H1 (cell line): ENCODE results near the gene SPRED1. TPM values are rescaled to one million over a fixed set of nuclear protein-coding genes. Genes with fewer than 3 reads are reported as not detected.

ENCODE experiments used
- CTCF ChIA-PET: fragments of 300-600 bp; sonication (Branson Sonifier 250); formaldehyde crosslinking; loops from one replicate; lab custom pipeline; 2021; ENCODE audit not compliant: partially characterized antibody; lab: Charles Lee
- POLR2A ChIA-PET: fragments of 300-600 bp; sonication (Branson Sonifier 250); formaldehyde crosslinking; loops from one replicate; lab custom pipeline; 2021; ENCODE audit warnings: inconsistent platforms; ENCODE audit not compliant: partially characterized antibody; lab: Charles Lee
- DNase-seq, 2 experiments: peaks; one replicate each; pipeline versions ENCODE4 v3.0.0 to v3.0.0-alpha.2; 2010 to 2022; ENCODE audit warnings: low spot score in 2 of 2, low read depth in 1 of 2, mixed read lengths in 1 of 2
- FAIRE-seq: peaks from 2 replicates; lab custom pipeline; 2011; peaks lifted over from hg19 to GRCh38; lab: Jason Lieb, UNC
- H2AFZ ChIP-seq: 2 replicates; pipeline ENCODE4 v1.8.1; 2012; ENCODE audit warnings: low read length, inconsistent platforms
- H2AK5ac ChIP-seq: 2 replicates; pipeline ENCODE4 v1.6.1; 2013; ENCODE audit warnings: low read depth, low read length
- H2BK120ac ChIP-seq: replicated peaks from 2 replicates; pipeline ENCODE3; 2013; ENCODE audit warnings: low read depth, low read length, inconsistent platforms
- H2BK12ac ChIP-seq: 2 replicates; pipeline ENCODE4 v1.6.1; 2013; ENCODE audit warnings: low read depth, low read length
- H2BK15ac ChIP-seq: 2 replicates; pipeline ENCODE4 v1.6.1; 2013; ENCODE audit warnings: low read length
- H2BK20ac ChIP-seq: 2 replicates; pipeline ENCODE4 v1.6.1; 2013; ENCODE audit warnings: low read length
- H2BK5ac ChIP-seq: 2 replicates; pipeline ENCODE4 v1.6.1; 2013; ENCODE audit warnings: low read depth, low read length
- H3K14ac ChIP-seq: 2 replicates; pipeline ENCODE4 v1.6.1; 2013; ENCODE audit warnings: inconsistent platforms; ENCODE audit not compliant: insufficient read length
- H3K18ac ChIP-seq: 2 replicates; pipeline ENCODE4 v1.6.1; 2013; ENCODE audit warnings: low read length; ENCODE audit errors: extremely low read depth
- H3K23ac ChIP-seq: 2 replicates; pipeline ENCODE4 v1.6.1; 2013; ENCODE audit warnings: inconsistent platforms; ENCODE audit not compliant: insufficient read length
- H3K23me2 ChIP-seq: 2 replicates; pipeline ENCODE4 v1.6.1; 2013; ENCODE audit warnings: low read depth, low read length
- H3K27ac ChIP-seq: 2 replicates; pipeline ENCODE4 v1.6.1; 2011; ENCODE audit warnings: low read depth, low read length, inconsistent platforms
- H3K27me3 ChIP-seq, 4 experiments: replicated peaks in 1 of 4; 1 replicate in 1 of 4; 2 replicates in 3 of 4; pipeline versions ENCODE4 v1.6.1 to v1.8.1; 2011 to 2013; ENCODE audit warnings: low read length in 3 of 4, mild to moderate bottlenecking in 3 of 4, inconsistent platforms in 2 of 4, mixed read lengths in 2 of 4, moderate library complexity in 1 of 4; ENCODE audit not compliant: control insufficient read depth in 3 of 4, insufficient read depth in 3 of 4; ENCODE audit errors: extremely low read depth in 1 of 4
- H3K36me3 ChIP-seq, 4 experiments: 2 replicates each; pipeline versions ENCODE4 v1.6.1 to v1.8.1; 2011 to 2013; ENCODE audit warnings: mild to moderate bottlenecking in 4 of 4, low read length in 3 of 4, moderate library complexity in 2 of 4, control low read depth in 1 of 4, inconsistent platforms in 1 of 4; ENCODE audit not compliant: insufficient read depth in 4 of 4, control insufficient read depth in 2 of 4
- H3K4ac ChIP-seq: replicated peaks from 2 replicates; pipeline ENCODE3; 2013; ENCODE audit warnings: low read length, low read depth, mixed read lengths, inconsistent platforms; ENCODE audit not compliant: insufficient read length
- H3K4me1 ChIP-seq, 4 experiments: replicated peaks in 1 of 4; 1 replicate in 1 of 4; 2 replicates in 3 of 4; pipeline versions ENCODE4 v1.6.1 to v1.8.1; 2011 to 2013; ENCODE audit warnings: low read length in 3 of 4, inconsistent platforms in 2 of 4, mixed read lengths in 1 of 4; ENCODE audit not compliant: insufficient read depth in 4 of 4, control insufficient read depth in 3 of 4
- H3K4me2 ChIP-seq, 2 experiments: 2 replicates each; pipeline versions ENCODE4 v1.6.1 to v1.8.1; 2011 to 2013; ENCODE audit warnings: low read depth in 2 of 2, low read length in 2 of 2, control low read depth in 1 of 2, inconsistent platforms in 1 of 2, mild to moderate bottlenecking in 1 of 2; ENCODE audit not compliant: insufficient read depth in 1 of 2
- H3K4me3 ChIP-seq, 4 experiments: fragments of 200-600, 300-600 bp in 1 of 4; sonication (generic), shearing (Covaris generic), sonication (Bioruptor Twin) in 1 of 4; 2 replicates each; pipeline versions ENCODE4 v1.5.1 to v1.8.1; 2011 to 2016; ENCODE audit warnings: low read length in 4 of 4, low read depth in 3 of 4, control low read depth in 2 of 4, inconsistent platforms in 2 of 4, mild to moderate bottlenecking in 2 of 4, mixed read lengths in 1 of 4, moderate library complexity in 1 of 4; ENCODE audit not compliant: insufficient read depth in 2 of 4; ENCODE audit errors: extremely low read depth in 1 of 4
- H3K56ac ChIP-seq: replicated peaks from 2 replicates; pipeline ENCODE3; 2013; ENCODE audit warnings: low read depth, mild to moderate bottlenecking, mixed read lengths, low read length, inconsistent platforms; ENCODE audit not compliant: insufficient read length
- H3K79me1 ChIP-seq: 2 replicates; pipeline ENCODE4 v1.6.1; 2013; ENCODE audit warnings: low read depth, low read length, control low read depth
- H3K79me2 ChIP-seq, 2 experiments: 2 replicates each; pipeline versions ENCODE4 v1.6.1 to v1.8.1; 2012 to 2013; ENCODE audit warnings: low read length in 2 of 2, mild to moderate bottlenecking in 2 of 2, inconsistent platforms in 1 of 2; ENCODE audit not compliant: insufficient read depth in 2 of 2, control insufficient read depth in 1 of 2
- H3K9ac ChIP-seq, 4 experiments: replicated peaks in 1 of 4; 1 replicate in 1 of 4; 2 replicates in 3 of 4; pipeline versions ENCODE4 v1.6.1 to v1.8.1; 2011 to 2013; ENCODE audit warnings: low read depth in 3 of 4, low read length in 3 of 4, control low read depth in 2 of 4, mild to moderate bottlenecking in 2 of 4, moderate library complexity in 2 of 4, inconsistent platforms in 1 of 4; ENCODE audit errors: extremely low read depth in 1 of 4
- H3K9me3 ChIP-seq, 2 experiments: 2 replicates each; pipeline versions ENCODE4 v1.6.1 to v1.8.1; 2012 to 2013; ENCODE audit warnings: mild to moderate bottlenecking in 2 of 2, moderate library complexity in 2 of 2, control low read depth in 1 of 2, inconsistent platforms in 1 of 2, low read depth in 1 of 2, low read length in 1 of 2, mixed read lengths in 1 of 2; ENCODE audit not compliant: insufficient read depth in 2 of 2
- H4K20me1 ChIP-seq, 2 experiments: replicated peaks in 1 of 2; 2 replicates each; pipeline versions ENCODE3 to v1.8.1; 2011 to 2013; ENCODE audit warnings: inconsistent platforms in 2 of 2, low read length in 2 of 2, mild to moderate bottlenecking in 1 of 2; ENCODE audit not compliant: insufficient read depth in 2 of 2, control insufficient read depth in 1 of 2
- H4K5ac ChIP-seq: 2 replicates; pipeline ENCODE4 v1.6.1; 2013; ENCODE audit warnings: low read length, low read depth, mixed read lengths, inconsistent platforms; ENCODE audit not compliant: insufficient read length
- H4K8ac ChIP-seq: 2 replicates; pipeline ENCODE4 v1.8.0; 2013; ENCODE audit warnings: mild to moderate bottlenecking, moderate library complexity, low read length, inconsistent platforms; ENCODE audit not compliant: insufficient read depth; ENCODE audit errors: extremely low read depth
- H4K91ac ChIP-seq: replicated peaks from 2 replicates; pipeline ENCODE3; 2013; ENCODE audit warnings: low read length, mixed read lengths, inconsistent platforms; ENCODE audit not compliant: insufficient read length
- CHD2 ChIP-seq: IDR thresholded peaks from 2 replicates; pipeline ENCODE4 v1.6.1; 2012; ENCODE audit warnings: low read length, improper control_type of control experiment
- CTCF ChIP-seq, 3 experiments: IDR thresholded peaks; 1 replicate in 2 of 3; 2 replicates in 1 of 3; pipeline versions ENCODE4 v1.5.1 to v1.6.1; 2011; ENCODE audit warnings: low read length in 3 of 3, mild to moderate bottlenecking in 3 of 3, inconsistent platforms in 2 of 3, low read depth in 1 of 3, moderate library complexity in 1 of 3; ENCODE audit not compliant: insufficient read depth in 1 of 3; ENCODE audit errors: control extremely low read depth in 1 of 3
- MAX ChIP-seq: IDR thresholded peaks from 2 replicates; pipeline ENCODE4 v1.6.1; 2012; ENCODE audit warnings: inconsistent platforms
- POLR2AphosphoS5 ChIP-seq: IDR thresholded peaks from 2 replicates; pipeline ENCODE4 v1.6.1; 2011; ENCODE audit warnings: low read depth, low read length
- RAD21 ChIP-seq, 2 experiments: IDR thresholded peaks in 1 of 2; conservative IDR thresholded peaks in 1 of 2; 2 replicates each; pipeline ENCODE4 v1.6.1; 2011; ENCODE audit warnings: low read depth in 2 of 2, low read length in 2 of 2, improper control_type of control experiment in 1 of 2, inconsistent platforms in 1 of 2, mild to moderate bottlenecking in 1 of 2, moderate library complexity in 1 of 2
- RNF2 ChIP-seq: fragments of 200-900, 300-1000 bp; sonication (generic); IDR thresholded peaks from 2 replicates; pipeline ENCODE4 v1.7.1; 2016; ENCODE audit warnings: borderline replicate concordance, low read depth, mild to moderate bottlenecking, antibody characterized with exemption, low read length; ENCODE audit not compliant: poor library complexity, severe bottlenecking; ENCODE audit errors: missing control alignments
- RXRA ChIP-seq: IDR thresholded peaks from 2 replicates; pipeline ENCODE4 v1.6.1; 2011; ENCODE audit warnings: low read depth, mild to moderate bottlenecking, low read length, moderate library complexity; ENCODE audit not compliant: insufficient read depth
- SUZ12 ChIP-seq: fragments of 200-600 bp; sonication (generic); IDR thresholded peaks from 2 replicates; pipeline ENCODE4 v1.6.1; 2012; ENCODE audit warnings: mild to moderate bottlenecking, inconsistent platforms, low read length, moderate library complexity, mixed read lengths
- WGBS, 2 experiments: shearing (Covaris generic) in 1 of 2; methylation state at CpG; one replicate each; pipeline versions ENCODE4 v1.1.6 to v1.1.7; 2013 to 2015; ENCODE audit warnings: low lambda C conversion rate in 2 of 2, mixed read lengths in 2 of 2, inconsistent platforms in 1 of 2, low coverage in 1 of 2, missing lambda C conversion rate in 1 of 2; ENCODE audit not compliant: insufficient replicate concordance in 2 of 2, insufficient coverage in 1 of 2, insufficient read length in 1 of 2; ENCODE audit errors: extremely low coverage in 1 of 2, missing lambda C conversion rate in 1 of 2; 5-methylcytosine and 5-hydroxymethylcytosine counted together
- polyA plus RNA-seq, 7 experiments: library from polyadenylated mRNA; depleted of rRNA in 3 of 7; stranded (reverse) in 5 of 7; unstranded in 2 of 7; fragments of >200 nt in 5 of 7; fragments of 200-250 nt in 2 of 7; gene quantifications; 1 replicate in 5 of 7; 2 replicates in 1 of 7; 4 replicates in 1 of 7; pipeline versions ENCODE4 v1.2.1 to v1.2.3, GENCODE V29; 2011 to 2013; ENCODE audit warnings: missing spikeins in 2 of 7, mixed read lengths in 2 of 7
- total RNA-seq: library from RNA; stranded (reverse); fragmentation: NEBNext Ultra II Directional; extraction: Animal tissue kit (Norgen Biotek cat#: 25700); gene quantifications from 2 replicates; pipeline ENCODE4 v1.2.1, GENCODE V29; 2021

The SPRED1 gene
- total and polyA plus RNA-seq, 2 of the 8 experiments (the other 6 are each of a cell fraction or from before 2014, with no cell fraction given), result 5.5 to 30.3 TPM

GRCh38 chr15:38354315-38354929 lies 101.8 kb downstream of the SPRED1 start:
- Histone ChIP-seq H2BK5ac (no peak overlapping the region), H4K5ac (no peak overlapping the region), H2AK5ac (no peak overlapping the region), H4K8ac (no peak overlapping the region), H3K23me2 (no peaks in the 10 kb centered on the region), H2BK20ac (no peak overlapping the region), H3K9ac (no peak overlapping the region), H3K79me1 (no peaks in the 10 kb centered on the region), H3K4me1 (peaks cover 0 to 6% (median 0%) of the 10 kb centered on the region in 4 experiments; a peak in 1 of 7 replicates), H2AFZ (no peak overlapping the region), H2BK120ac (no peak overlapping the region), H4K20me1 (peaks cover 0 to 1% of the 10 kb centered on the region in 2 experiments), H3K36me3 (peaks cover 0 to 23% (median 13%) of the 10 kb centered on the region in 4 experiments; a peak in 5 of 8 replicates), H3K56ac (no peak overlapping the region), H4K91ac (no peak overlapping the region), H3K14ac (no peak overlapping the region), H3K27me3 (no peaks in the 10 kb centered on the region), H3K79me2 (no peaks in the 10 kb centered on the region), H3K4me3 (no peak overlapping the region), H3K9me3 (no peaks in the 10 kb centered on the region; a peak in 1 of 4 replicates), H3K18ac (no peak overlapping the region), H3K27ac (no peak overlapping the region), H3K23ac (no peak overlapping the region), H2BK12ac (no peak overlapping the region), H3K4ac (no peak overlapping the region), H2BK15ac (no peak overlapping the region), H3K4me2 (no peak overlapping the region)
- POLR2A ChIA-PET, result interaction anchor here (1.0 to 1.3 kb wide), 3 partner anchors 103 to 344 kb away, joined by 3 to 4 read pairs (median 3); no protein-coding TSS in a partner anchor
- FAIRE-seq, result peak; percentile 86
- peak in 1 of 2 experiments; percentile 56 for DNase-seq
- 57% methylated on average over 3 of the region's 3 CpGs; no CpG with 5 or more reads in 1 of the 2 experiments for WGBS, 2 experiments
- CTCF ChIA-PET, result interaction anchor here (1.0 to 6.7 kb wide), 4 partner anchors 110 to 359 kb away, joined by 5 to 53 read pairs (median 8); no protein-coding TSS in a partner anchor
- TF ChIP-seq RNF2 (no peak), POLR2AphosphoS5 (0 out of 2 replicates have a peak, but pooled peaks have one; percentile 22), RXRA (no peak), RAD21 (IDR thresholded peaks at IDR 0.05 in 1 of 2, conservative IDR thresholded peaks at IDR 0.05 in 1 of 2; ENCODE audit: low read depth in 2 of 2, low read length in 2 of 2) (peak; percentile 83 to 91), MAX (no peak), CTCF (IDR thresholded peaks at IDR 0.05; ENCODE audit: control extremely low read depth in 1 of 3, insufficient read depth in 1 of 3, low read depth in 1 of 3, low read length in 3 of 3) (peak in 2 of 3 experiments; percentile 61 to 78; a peak in 3 of 4 replicates), CHD2 (no peak), SUZ12 (no peak)
